Nephron (organoid): ENCODE results near the gene CIART.
"Not testable (repeated sequence)": the region's sequence is repeated elsewhere in the genome, so short reads cannot be mapped to it uniquely, and the experiment has no call there.

Experiments
- H3K27ac Mint-ChIP-seq, 3 experiments: 2 replicates each; pipeline ENCODE4 v1.8.0; 2020; ENCODE audit warnings: mixed read lengths in 3 of 3, mild to moderate bottlenecking in 2 of 3, moderate library complexity in 1 of 3
- H3K27me3 Mint-ChIP-seq: 2 replicates; pipeline ENCODE4 v1.8.0; 2021; ENCODE audit warnings: low read depth, mild to moderate bottlenecking, moderate library complexity, mixed read lengths
- H3K36me3 Mint-ChIP-seq: 2 replicates; pipeline ENCODE4 v1.8.0; 2020; ENCODE audit warnings: low read depth, mixed read lengths
- H3K4me1 Mint-ChIP-seq: 2 replicates; pipeline ENCODE4 v1.8.0; 2020; ENCODE audit warnings: mixed read lengths
- H3K4me3 Mint-ChIP-seq, 3 experiments: 2 replicates each; pipeline ENCODE4 v1.8.0; 2020; ENCODE audit warnings: mild to moderate bottlenecking in 3 of 3, mixed read lengths in 3 of 3, moderate library complexity in 2 of 3
- H3K9me3 Mint-ChIP-seq: 2 replicates; pipeline ENCODE4 v1.8.0; 2020; ENCODE audit warnings: mixed read lengths
- CTCF ChIP-seq, 3 experiments: fragments of 200-600 bp; sonication (generic); IDR thresholded peaks; one replicate each; pipeline ENCODE4 v1.5.0; 2021; ENCODE audit warnings: antibody characterized with exemption in 3 of 3; ENCODE audit not compliant: unreplicated experiment in 3 of 3

CIART gene

GRCh38 chr1:150293433-150294253, 11.3 kb downstream of the CIART start, which contains the start of gene MRPS21:
TSS of gene MRPS21 (plus strand) at chr1:150293861. CDS start at chr1:150294367, 506 bp downstream.
- Mint-ChIP-seq H3K4me3 (peak within 1 kb of the TSS; percentile 91 to 98 (median 98)), H3K36me3 (peaks cover 27% of the 10 kb centered on the region), H3K9me3 (no peaks in the 10 kb centered on the region), H3K4me1 (peaks cover 22% of the 10 kb centered on the region), H3K27ac (peak within 1 kb of the TSS; percentile 94 to 98 (median 95)), H3K27me3 (peaks cover 4% of the 10 kb centered on the region)
- TF ChIP-seq CTCF (IDR thresholded peaks at IDR 0.05; ENCODE audit: unreplicated experiment in 3 of 3): no peak

GRCh38 chr1:150295476-150295875, 13.1 kb downstream of the CIART start:
- no peaks in the 10 kb centered on the region for H3K9me3 Mint-ChIP-seq
- H3K27ac Mint-ChIP-seq: no peak overlapping the region
- TF ChIP-seq CTCF (IDR thresholded peaks at IDR 0.05; ENCODE audit: unreplicated experiment in 3 of 3): no peak
- H3K4me1 Mint-ChIP-seq: peaks cover 22% of the 10 kb centered on the region
- H3K36me3 Mint-ChIP-seq: peaks cover 40% of the 10 kb centered on the region
- peak overlapping the region; percentile 66 to 75 (median 70) for H3K4me3 Mint-ChIP-seq
- peaks cover 4% of the 10 kb centered on the region for H3K27me3 Mint-ChIP-seq

GRCh38 chr1:150299716-150300115, 17.4 kb downstream of the CIART start:
- no peaks in the 10 kb centered on the region for H3K9me3 Mint-ChIP-seq
- H3K4me3 Mint-ChIP-seq: no peak overlapping the region
- H3K27me3 Mint-ChIP-seq: peaks cover 4% of the 10 kb centered on the region
- TF ChIP-seq CTCF (IDR thresholded peaks at IDR 0.05; ENCODE audit: unreplicated experiment in 3 of 3): no peak
- H3K36me3 Mint-ChIP-seq: peaks cover 60% of the 10 kb centered on the region
- H3K4me1 Mint-ChIP-seq: peaks cover 7% of the 10 kb centered on the region
- no peak overlapping the region for H3K27ac Mint-ChIP-seq

- Mint-ChIP-seq H3K36me3 (peaks cover 60% of the 10 kb centered on the region), H3K27me3 (no peaks in the 10 kb centered on the region), H3K9me3 (no peaks in the 10 kb centered on the region)
These were observed 20.0 kb downstream of the CIART start for GRCh38 chr1:150302338-150302737.

GRCh38 chr1:150302902-150303301, 20.5 kb downstream of the CIART start:
- Mint-ChIP-seq H3K9me3 (no peaks in the 10 kb centered on the region), H3K27ac (no peak overlapping the region)

More at GRCh38 chr1:150302338-150302737, 20.0 kb downstream of the CIART start:
- Mint-ChIP-seq H3K4me3 (no peak overlapping the region), H3K4me1 (no peaks in the 10 kb centered on the region), H3K27ac (no peak overlapping the region)
- no peak for TF ChIP-seq CTCF (IDR thresholded peaks at IDR 0.05; ENCODE audit: unreplicated experiment in 3 of 3)

GRCh38 chr1:150308585-150308984, 26.2 kb downstream of the CIART start:
- H3K36me3 Mint-ChIP-seq: peaks cover 34% of the 10 kb centered on the region
- H3K9me3 Mint-ChIP-seq, H3K27me3 Mint-ChIP-seq, H3K4me3 Mint-ChIP-seq, H3K4me1 Mint-ChIP-seq, H3K27ac Mint-ChIP-seq: not testable (repeated sequence)

More at GRCh38 chr1:150302902-150303301, 20.5 kb downstream of the CIART start:
- Mint-ChIP-seq H3K27me3 (no peaks in the 10 kb centered on the region), H3K4me1 (no peaks in the 10 kb centered on the region), H3K36me3 (peaks cover 58% of the 10 kb centered on the region), H3K4me3 (no peak overlapping the region)
- TF ChIP-seq CTCF (IDR thresholded peaks at IDR 0.05; ENCODE audit: unreplicated experiment in 3 of 3): no peak
